ENCODE results near the gene SPTBN1. TPM values are rescaled to one million over a fixed set of nuclear protein-coding genes. Genes with fewer than 3 reads are reported as not detected.
A peak's percentile ranks its signal among the peaks of the same experiment; 100 is the strongest.

SPTBN1 gene
- total RNA-seq, 2 experiments from 2014 or later, result 82.9 to 109 TPM

DNA sequence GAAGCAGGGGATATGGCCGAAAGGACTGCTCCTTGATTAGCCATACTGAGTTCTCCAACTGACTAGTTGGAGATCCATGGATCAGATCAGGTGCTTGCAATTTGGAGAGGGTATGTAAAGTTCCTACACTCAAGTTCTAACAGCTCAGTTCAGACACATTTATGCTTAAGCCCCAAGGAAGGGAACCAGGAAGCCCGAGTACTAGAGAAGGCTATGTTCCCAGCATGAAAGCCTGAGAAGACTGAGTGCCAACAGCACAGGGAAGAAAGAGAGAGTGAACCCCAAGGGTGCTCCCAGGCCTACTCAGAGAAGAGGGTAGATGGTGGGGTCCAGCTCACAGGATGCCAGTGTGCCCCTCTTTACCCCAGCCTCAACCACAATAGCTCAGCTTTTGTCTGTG, 16.1 kb upstream of the SPTBN1 start:
- Mint-ChIP-seq H3K4me1 (no peaks in the 10 kb centered on the region), H3K9me3 (ENCODE audit: low read depth) (no peaks in the 10 kb centered on the region), H3K27me3 (peaks cover 15% of the 10 kb centered on the region), H3K4me3 (no peak overlapping the region), H3K27ac (no peak overlapping the region), H3K36me3 (no peaks in the 10 kb centered on the region)
- DNase-seq (no peak), ATAC-seq (no peak)
- CTCF ChIA-PET, result interaction anchor here (1.7 kb wide), 1 partner anchor 11 kb away, joined by 3 read pairs; no protein-coding TSS in a partner anchor

GRCh38 chr2:54444503-54444902, 11.6 kb upstream of the SPTBN1 start:
- H3K4me1 Mint-ChIP-seq, result no peaks in the 10 kb centered on the region
- H3K9me3 Mint-ChIP-seq (ENCODE audit: low read depth), result no peaks in the 10 kb centered on the region
- ATAC-seq, result no peak
- CTCF ChIA-PET, result no interaction called here
- no peaks in the 10 kb centered on the region for H3K36me3 Mint-ChIP-seq
- DNase-seq, result no peak
- H3K4me3 Mint-ChIP-seq, result no peak overlapping the region
- peaks cover 15% of the 10 kb centered on the region for H3K27me3 Mint-ChIP-seq
- no peak overlapping the region for H3K27ac Mint-ChIP-seq

- no peak overlapping the region for H3K27ac Mint-ChIP-seq
- peaks cover 18% of the 10 kb centered on the region for H3K27me3 Mint-ChIP-seq
- ATAC-seq (no peak), DNase-seq (no peak)
- no peaks in the 10 kb centered on the region for H3K36me3 Mint-ChIP-seq
- no peaks in the 10 kb centered on the region for H3K4me1 Mint-ChIP-seq
- H3K9me3 Mint-ChIP-seq (ENCODE audit: low read depth), result no peaks in the 10 kb centered on the region
- CTCF ChIA-PET, result no interaction called here
- no peak overlapping the region for H3K4me3 Mint-ChIP-seq
Observed at GRCh38 chr2:54446122-54446521, 10.0 kb upstream of the SPTBN1 start.

GRCh38 chr2:54446625-54447024, 9.5 kb upstream of the SPTBN1 start:
- DNase-seq (no peak), ATAC-seq (no peak)
- Mint-ChIP-seq H3K9me3 (ENCODE audit: low read depth) (no peaks in the 10 kb centered on the region), H3K36me3 (no peaks in the 10 kb centered on the region), H3K27me3 (peaks cover 18% of the 10 kb centered on the region), H3K4me1 (no peaks in the 10 kb centered on the region), H3K4me3 (no peak overlapping the region), H3K27ac (no peak overlapping the region)
- CTCF ChIA-PET, result no interaction called here

DNA sequence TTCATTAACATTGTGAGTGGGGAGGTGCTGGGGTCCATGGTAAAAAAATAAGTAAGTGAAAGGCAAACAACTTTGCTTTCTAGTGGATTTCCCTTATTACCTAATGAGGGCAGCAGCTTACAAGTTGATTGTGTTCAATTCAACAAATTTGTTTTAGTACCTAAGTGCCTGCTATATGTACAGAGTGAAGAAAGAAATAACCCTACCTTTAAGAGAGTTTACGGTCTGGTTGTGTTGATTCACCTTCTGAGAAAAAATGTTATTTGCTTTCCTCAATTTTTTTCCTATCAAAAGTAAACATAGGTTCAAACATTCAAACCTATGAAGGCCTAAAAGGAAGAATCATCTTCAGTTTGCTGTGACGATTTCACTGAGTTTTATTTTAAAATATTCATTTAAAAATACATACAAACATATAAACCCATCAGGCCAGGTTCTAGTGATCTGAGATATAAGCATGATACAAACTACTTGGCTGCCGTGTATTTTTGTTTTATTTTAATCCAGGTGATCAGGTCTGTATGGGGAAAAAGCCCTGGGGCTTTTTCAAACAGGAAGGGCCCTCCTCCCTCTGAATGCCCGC, 1.5 kb upstream of the SPTBN1 start:
- no peaks in the 10 kb centered on the region for H3K36me3 Mint-ChIP-seq
- ATAC-seq (no peak), DNase-seq (no peak)
- H3K27ac Mint-ChIP-seq, result no peak overlapping the region
- peaks cover 50% of the 10 kb centered on the region for H3K27me3 Mint-ChIP-seq
- no peaks in the 10 kb centered on the region for H3K9me3 Mint-ChIP-seq (ENCODE audit: low read depth)
- H3K4me1 Mint-ChIP-seq, result peaks cover 17% of the 10 kb centered on the region
- CTCF ChIA-PET, result no interaction called here
- H3K4me3 Mint-ChIP-seq, result peak overlapping the region; percentile 48

- H3K27me3 Mint-ChIP-seq, result peaks cover 52% of the 10 kb centered on the region
- peak overlapping the region; percentile 48 for H3K4me3 Mint-ChIP-seq
- DNase-seq (no peak), ATAC-seq (no peak)
- no peaks in the 10 kb centered on the region for H3K36me3 Mint-ChIP-seq
- H3K27ac Mint-ChIP-seq, result no peak overlapping the region
- H3K4me1 Mint-ChIP-seq, result peaks cover 17% of the 10 kb centered on the region
- CTCF ChIA-PET, result no interaction called here
- H3K9me3 Mint-ChIP-seq (ENCODE audit: low read depth), result no peaks in the 10 kb centered on the region
Observed at GRCh38 chr2:54455131-54455562, 980 bp upstream of the SPTBN1 start.

DNA sequence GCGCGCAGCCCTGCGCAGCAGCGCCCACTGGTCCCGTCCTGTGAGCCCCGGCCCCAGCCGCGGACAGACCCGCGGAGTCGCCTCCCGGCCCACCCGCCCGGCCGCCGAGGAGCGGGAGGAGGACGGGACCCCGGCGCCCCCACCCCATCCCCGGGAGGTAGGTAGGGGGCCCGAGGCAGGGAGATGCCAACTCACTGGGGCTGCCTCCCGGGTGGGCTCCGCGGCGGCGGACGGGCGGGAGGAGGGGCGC, 160 bp downstream of the SPTBN1 start:
- ATAC-seq (no peak), DNase-seq (no peak)
- CTCF ChIA-PET, result no interaction called here
- Mint-ChIP-seq H3K27me3 (peaks cover 62% of the 10 kb centered on the region), H3K9me3 (ENCODE audit: low read depth) (no peaks in the 10 kb centered on the region), H3K36me3 (no peaks in the 10 kb centered on the region), H3K27ac (no peak overlapping the region), H3K4me1 (peaks cover 17% of the 10 kb centered on the region), H3K4me3 (no peak overlapping the region)

DNA sequence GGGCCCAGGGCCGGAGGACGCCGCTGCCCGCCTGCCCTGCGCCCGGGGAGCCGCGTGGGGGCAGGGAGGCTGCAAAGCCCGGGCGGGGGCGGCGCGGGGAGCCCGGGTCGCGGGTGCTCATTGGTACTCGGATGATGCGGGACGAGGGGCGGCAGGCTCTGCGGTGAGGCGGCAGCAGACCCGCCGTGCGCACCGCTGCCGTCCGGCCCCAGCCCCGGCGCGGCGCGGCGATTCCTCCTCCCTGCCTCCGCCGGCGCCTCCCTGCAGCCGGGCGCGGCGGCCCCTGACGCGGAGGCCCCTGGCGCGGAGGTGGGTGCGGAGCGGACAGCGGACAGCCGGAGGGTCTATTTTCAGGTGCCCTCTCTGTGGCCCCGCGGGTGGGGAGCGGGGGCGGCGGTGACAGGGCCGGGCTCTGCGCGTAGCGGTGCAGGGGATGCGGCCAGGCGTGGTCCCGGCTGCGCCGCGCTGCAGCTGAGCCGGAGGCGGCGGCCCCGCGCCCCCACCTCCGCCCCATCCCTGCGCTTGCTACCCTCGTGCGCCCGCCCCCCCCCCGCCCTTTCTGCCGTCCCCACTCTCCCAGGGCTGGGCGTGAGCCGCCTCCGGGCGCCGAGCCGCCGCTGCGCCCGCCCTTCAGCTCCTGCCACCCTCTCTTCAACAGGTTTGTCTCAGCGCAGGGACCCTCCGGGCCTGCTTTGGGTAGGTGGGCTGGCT, 640 bp downstream of the SPTBN1 start:
- H3K27me3 Mint-ChIP-seq, result peaks cover 67% of the 10 kb centered on the region
- ATAC-seq (peak; percentile 47), DNase-seq (no peak)
- H3K4me3 Mint-ChIP-seq, result peak overlapping the region; percentile 77
- H3K4me1 Mint-ChIP-seq, result peaks cover 17% of the 10 kb centered on the region
- no peak overlapping the region for H3K27ac Mint-ChIP-seq
- CTCF ChIA-PET, result no interaction called here
- no peaks in the 10 kb centered on the region for H3K36me3 Mint-ChIP-seq
- no peaks in the 10 kb centered on the region for H3K9me3 Mint-ChIP-seq (ENCODE audit: low read depth)

DNA sequence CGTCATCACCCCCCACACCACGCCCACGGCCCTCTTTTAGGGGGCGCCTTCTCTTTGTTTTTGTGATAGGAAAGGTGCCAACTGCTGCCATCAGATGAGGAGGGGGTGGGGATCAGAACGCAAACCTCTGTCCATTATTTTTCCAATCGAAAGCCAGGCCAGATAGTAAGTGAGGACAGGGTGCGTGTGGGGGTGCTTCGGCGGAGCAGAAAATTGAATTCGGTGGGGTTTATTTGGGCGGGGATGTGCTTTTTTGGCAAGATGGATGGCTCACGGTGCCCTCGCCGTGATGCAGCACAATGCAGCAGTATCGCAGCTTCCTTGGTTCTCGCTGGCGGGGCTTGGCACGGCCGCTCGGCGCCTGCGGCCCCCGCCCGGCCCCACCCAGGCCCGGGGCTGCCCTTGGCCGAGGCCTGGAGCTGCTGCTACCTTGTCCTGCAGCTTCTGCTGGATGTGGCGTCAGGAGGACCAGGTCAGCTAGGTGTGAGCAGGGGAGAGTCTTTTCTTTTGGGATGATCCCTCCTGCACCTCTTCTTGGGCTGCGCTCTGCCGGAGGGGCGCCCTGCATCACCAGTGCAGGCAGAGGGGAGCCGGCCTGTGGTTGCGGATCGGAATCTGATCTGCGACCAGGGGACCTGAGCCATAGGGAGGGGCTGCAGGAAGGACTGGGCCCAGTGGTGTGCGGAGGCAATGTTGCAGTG, 1.3 kb downstream of the SPTBN1 start:
- peak; percentile 48 for ATAC-seq

GRCh38 chr2:54459037-54459441, 2.9 kb downstream of the SPTBN1 start:
- DNase-seq, result no peak
- H3K27me3 Mint-ChIP-seq, result peaks cover 74% of the 10 kb centered on the region
- no peaks in the 10 kb centered on the region for H3K9me3 Mint-ChIP-seq (ENCODE audit: low read depth)
- H3K27ac Mint-ChIP-seq, result no peak overlapping the region
- peaks cover 17% of the 10 kb centered on the region for H3K4me1 Mint-ChIP-seq
- no peaks in the 10 kb centered on the region for H3K36me3 Mint-ChIP-seq
- CTCF ChIA-PET, result no interaction called here
- no peak for ATAC-seq
- H3K4me3 Mint-ChIP-seq, result no peak overlapping the region

More for the DNA sequence above, 1.3 kb downstream of the SPTBN1 start:
- CTCF ChIA-PET, result no interaction called here
- H3K27me3 Mint-ChIP-seq, result peaks cover 69% of the 10 kb centered on the region
- no peak for DNase-seq
- H3K9me3 Mint-ChIP-seq (ENCODE audit: low read depth), result no peaks in the 10 kb centered on the region
- H3K4me1 Mint-ChIP-seq, result peaks cover 17% of the 10 kb centered on the region
- H3K4me3 Mint-ChIP-seq, result peak overlapping the region; percentile 77
- H3K27ac Mint-ChIP-seq, result peak overlapping the region; percentile 21
- no peaks in the 10 kb centered on the region for H3K36me3 Mint-ChIP-seq

- DNase-seq (no peak), ATAC-seq (no peak)
- Mint-ChIP-seq H3K36me3 (no peaks in the 10 kb centered on the region), H3K4me1 (peaks cover 10% of the 10 kb centered on the region), H3K27me3 (peaks cover 65% of the 10 kb centered on the region), H3K27ac (no peak overlapping the region), H3K9me3 (ENCODE audit: low read depth) (no peaks in the 10 kb centered on the region), H3K4me3 (no peak overlapping the region)
- CTCF ChIA-PET, result no interaction called here
Observed at GRCh38 chr2:54461261-54461660, 5.1 kb downstream of the SPTBN1 start.

DNA sequence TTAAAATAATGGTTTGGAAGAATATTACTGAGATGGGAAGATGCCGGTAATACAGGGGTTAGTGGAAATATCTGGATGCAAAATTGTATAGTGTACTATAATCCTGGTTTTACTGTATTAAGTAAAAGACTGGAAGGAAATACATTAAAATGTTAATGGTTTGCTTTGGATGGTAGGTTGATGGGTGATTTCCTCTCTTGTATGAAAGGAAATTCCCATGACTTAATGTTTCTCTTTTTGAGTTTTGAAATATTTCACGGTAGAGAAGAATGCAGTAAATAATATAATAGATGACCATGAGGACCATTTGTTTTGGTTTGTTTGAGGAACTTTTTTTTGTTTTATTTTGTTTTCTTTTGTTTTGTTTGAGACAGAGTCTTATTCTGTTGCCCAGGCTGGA, 8.2 kb downstream of the SPTBN1 start:
- ATAC-seq (no peak), DNase-seq (no peak)
- Mint-ChIP-seq H3K36me3 (no peaks in the 10 kb centered on the region), H3K4me3 (no peak overlapping the region), H3K9me3 (ENCODE audit: low read depth) (no peaks in the 10 kb centered on the region), H3K27me3 (peaks cover 48% of the 10 kb centered on the region), H3K4me1 (no peaks in the 10 kb centered on the region), H3K27ac (no peak overlapping the region)
- CTCF ChIA-PET, result no interaction called here

- peaks cover 40% of the 10 kb centered on the region for H3K27me3 Mint-ChIP-seq
- no peak for ATAC-seq
- DNase-seq, result no peak
- H3K36me3 Mint-ChIP-seq, result no peaks in the 10 kb centered on the region
- no peak overlapping the region for H3K27ac Mint-ChIP-seq
- H3K4me1 Mint-ChIP-seq, result no peaks in the 10 kb centered on the region
- H3K4me3 Mint-ChIP-seq, result no peak overlapping the region
- no peaks in the 10 kb centered on the region for H3K9me3 Mint-ChIP-seq (ENCODE audit: low read depth)
- CTCF ChIA-PET, result interaction anchor here (1.2 kb wide), 1 partner anchor 9 kb away, joined by 3 read pairs; no protein-coding TSS in a partner anchor
Observed at GRCh38 chr2:54465143-54465542, 9.0 kb downstream of the SPTBN1 start.

DNA sequence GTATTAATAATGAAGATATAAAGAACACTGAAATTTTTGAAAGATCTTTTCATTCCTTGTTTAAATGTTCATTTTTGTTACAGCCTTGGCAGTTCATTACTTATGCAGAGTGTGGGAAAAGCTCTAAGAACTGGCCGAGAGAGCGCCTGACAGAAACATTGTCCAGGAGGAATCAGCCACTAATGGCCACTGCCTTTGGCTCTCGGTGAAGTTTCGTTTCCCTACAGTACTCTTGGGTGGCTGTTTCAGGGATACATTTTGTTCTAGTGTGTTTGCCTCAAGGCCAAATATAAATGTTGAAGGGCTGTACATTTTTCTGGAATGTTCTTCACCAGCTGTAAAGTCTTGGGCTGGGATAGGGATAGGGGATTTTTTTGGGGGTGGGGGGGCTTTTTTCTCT, 10.7 kb downstream of the SPTBN1 start:
- no peak overlapping the region for H3K27ac Mint-ChIP-seq
- DNase-seq (no peak), ATAC-seq (no peak)
- H3K36me3 Mint-ChIP-seq, result no peaks in the 10 kb centered on the region
- H3K27me3 Mint-ChIP-seq, result peaks cover 24% of the 10 kb centered on the region
- no peak overlapping the region for H3K4me3 Mint-ChIP-seq
- H3K4me1 Mint-ChIP-seq, result no peaks in the 10 kb centered on the region
- CTCF ChIA-PET, result no interaction called here
- no peaks in the 10 kb centered on the region for H3K9me3 Mint-ChIP-seq (ENCODE audit: low read depth)

Measured in activated CD8-positive, alpha-beta memory T cell treated with anti-CD3 and anti-CD28 coated beads, Interleukin-2, amount 10 ng/mL, durations not matched to agents 7 days and 5 days (primary cell).